DMS153 treated with DMSO at 0.1 percent for 48 hours (cell line): ENCODE measurements around the gene PROZ.

ENCODE experiments used
- DNase-seq: peaks from one replicate; lab custom pipeline; 2025; ENCODE audit not compliant: unreplicated experiment; lab: John Stamatoyannopoulos, UW

Gene PROZ

GRCh38 chr13:113203507-113204377 lies 45.3 kb downstream of the PROZ start:
- no peak for DNase-seq

DNA sequence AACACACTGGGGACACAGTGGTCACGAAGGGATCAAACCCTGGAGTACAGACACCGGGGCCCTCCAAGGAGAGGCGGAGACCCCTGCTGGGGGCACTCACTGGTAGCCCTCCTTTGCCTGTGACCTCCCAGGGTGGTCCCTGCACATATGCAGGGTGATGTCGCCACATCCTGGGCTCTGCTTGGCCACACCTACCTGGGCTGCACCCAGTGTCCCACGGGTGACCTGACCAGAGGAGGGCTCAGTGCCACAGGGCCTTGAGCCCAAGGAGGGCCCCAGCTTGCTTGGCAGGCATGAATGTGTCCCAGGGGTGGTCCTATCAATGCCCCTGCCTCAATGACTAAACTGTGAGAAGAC lies 45.9 kb downstream of the PROZ start:
- DNase-seq: no peak

GRCh38 chr13:113205428-113205931 lies 47.0 kb downstream of the PROZ start:
- no peak for DNase-seq

GRCh38 chr13:113207460-113207859 lies 49.0 kb downstream of the PROZ start:
- no peak for DNase-seq

DNA sequence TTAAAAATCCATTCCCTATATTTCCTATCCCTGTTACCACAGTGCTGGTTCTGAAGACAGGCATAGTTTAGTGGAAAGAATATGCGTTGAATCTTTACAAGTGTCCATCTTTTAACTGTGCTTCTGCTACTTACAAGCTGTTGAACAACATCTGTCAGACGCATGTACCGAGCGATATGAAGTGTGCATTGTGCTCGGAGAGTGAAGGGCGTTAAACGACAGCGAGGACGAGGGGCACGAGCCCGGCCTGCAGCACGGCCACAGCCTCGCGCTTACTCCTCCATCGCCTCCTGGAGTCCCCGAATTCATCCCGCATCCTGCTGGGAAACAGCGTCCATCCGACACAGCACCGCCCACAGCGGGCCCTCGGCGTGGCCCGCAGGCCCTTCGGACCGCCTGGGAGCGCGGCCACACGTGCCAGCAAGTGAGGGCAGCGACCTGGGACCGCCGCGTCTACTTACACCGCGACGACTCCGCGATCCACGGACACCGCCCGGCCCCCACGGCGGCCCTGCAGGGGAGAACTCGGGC lies 49.5 kb downstream of the PROZ start:
- DNase-seq: no peak

DNA sequence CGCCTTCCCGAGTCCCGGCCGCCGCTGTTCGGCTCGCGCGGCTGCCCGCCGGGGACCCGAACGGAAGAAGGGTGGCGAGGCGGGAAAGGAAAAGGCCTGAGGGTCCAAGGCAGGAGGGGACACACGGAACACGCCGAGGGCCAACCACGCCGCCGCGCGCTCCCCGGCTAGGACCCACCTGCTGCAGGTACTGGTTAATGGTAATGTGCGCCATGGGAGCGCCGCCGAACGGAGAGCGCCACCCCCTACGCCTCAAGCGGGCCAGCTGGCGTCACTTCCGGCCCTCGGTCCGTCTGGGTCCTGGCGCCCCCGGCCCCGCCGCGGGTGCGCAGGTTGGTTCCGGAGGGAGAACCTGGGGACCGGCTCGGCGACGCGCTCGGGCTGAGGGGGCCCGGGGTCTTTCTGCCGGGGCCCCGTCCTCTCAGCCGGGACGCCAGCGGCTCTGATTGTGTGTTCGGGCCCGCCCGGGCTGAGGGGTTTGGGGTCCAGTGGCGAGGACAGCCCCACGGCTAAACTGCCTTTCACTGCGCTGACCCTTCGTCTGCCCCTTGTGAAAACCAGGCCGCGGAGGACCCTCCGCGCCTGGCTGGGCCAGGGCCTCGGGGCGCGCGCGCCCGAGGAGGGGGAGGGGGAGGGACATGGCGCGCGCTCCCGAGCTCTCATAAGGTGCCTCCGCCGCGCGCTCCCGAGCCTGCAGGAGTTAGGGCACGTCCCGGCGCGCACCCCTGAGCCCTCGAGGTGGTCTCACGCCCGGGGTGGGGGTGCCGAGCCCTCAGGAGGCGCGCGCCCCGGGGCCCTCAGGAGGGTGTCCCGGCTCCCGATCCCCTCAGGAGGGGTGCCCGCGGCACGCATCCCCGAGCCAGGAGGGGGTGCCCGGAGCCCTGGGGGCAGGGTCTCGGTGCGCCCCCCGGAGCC lies 50.2 kb downstream of the PROZ start, which contains the start of gene PCID2:
TSS of gene PCID2 (minus strand) at position 249 of the 915 bp plus-strand sequence. CDS start at position 214, 35 bp downstream.
- peak; percentile 76 for DNase-seq

DNA sequence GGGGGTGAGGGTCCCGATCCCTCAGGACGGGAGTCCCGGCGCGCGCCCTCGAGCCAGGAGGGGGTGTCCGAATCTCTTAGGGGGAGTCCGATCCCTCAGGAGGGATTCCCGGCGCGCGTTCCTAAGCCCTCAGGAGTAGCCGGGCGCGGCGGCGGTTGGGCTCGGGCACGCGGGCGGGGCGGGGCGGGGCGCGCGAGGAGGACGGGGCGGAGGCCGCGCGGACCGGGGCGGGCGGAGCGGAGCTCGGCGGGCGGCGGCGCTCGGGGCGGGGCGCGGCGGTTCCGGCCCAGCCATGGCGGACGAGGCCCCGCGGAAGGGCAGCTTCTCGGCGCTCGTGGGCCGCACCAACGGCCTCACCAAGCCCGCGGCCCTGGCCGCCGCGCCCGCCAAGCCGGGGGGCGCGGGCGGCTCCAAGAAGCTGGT lies 50.9 kb downstream of the PROZ start, which contains the start of gene CUL4A:
TSS of gene CUL4A (plus strand) at position 278 of the 423 bp plus-strand sequence. CDS start at position 293, 15 bp downstream.
- peak; percentile 26 for DNase-seq

DNA sequence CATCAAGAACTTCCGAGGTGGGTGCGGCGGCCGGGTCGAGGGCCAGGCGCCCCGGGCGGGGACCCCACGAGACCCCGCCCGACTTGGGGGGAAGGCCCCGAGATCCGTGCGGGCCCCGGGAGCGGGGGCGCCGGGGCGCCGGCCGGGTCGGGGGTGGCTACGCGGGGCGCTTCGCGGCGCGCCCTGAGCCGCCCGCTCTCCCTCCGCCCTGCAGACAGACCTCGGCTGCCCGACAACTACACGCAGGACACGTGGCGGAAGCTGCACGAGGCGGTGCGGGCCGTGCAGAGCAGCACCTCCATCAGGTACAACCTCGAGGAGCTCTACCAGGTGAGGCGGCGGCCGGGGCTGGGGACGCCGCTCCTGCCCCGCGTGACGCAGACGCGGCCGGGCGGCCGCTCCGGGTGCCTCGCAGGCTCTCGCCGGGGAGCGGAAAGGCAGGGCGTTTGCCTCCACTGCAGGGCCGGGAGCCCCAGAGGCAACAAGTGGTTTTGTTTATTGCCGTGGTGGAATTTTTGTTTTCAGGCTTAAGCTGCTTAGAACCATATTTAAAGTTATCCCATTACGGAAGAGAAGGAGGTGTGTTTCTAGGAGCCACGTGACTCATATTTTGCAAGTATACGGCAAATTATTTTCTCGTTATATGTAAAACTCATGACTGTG lies 51.4 kb downstream of the PROZ start:
- peak; percentile 21 for DNase-seq

DNA sequence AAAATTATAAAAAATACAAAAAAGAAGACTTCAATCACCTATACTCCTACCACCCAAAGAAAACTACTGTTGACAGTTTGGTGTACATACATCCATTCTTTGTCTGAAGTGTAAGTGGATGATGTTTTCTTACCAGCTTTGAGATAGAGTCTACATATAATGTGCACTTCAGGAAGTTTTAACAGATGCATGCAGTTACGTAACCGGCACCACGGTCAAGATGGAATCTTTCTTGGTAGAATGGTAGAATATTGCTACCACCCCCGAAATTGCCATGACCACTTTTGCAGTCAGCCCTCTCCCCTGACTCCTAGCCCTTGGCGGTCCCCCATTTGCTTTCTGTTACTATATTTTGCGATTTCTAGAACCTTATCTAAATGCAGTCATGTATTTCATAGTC lies 52.4 kb downstream of the PROZ start:
- no peak for DNase-seq

DNA sequence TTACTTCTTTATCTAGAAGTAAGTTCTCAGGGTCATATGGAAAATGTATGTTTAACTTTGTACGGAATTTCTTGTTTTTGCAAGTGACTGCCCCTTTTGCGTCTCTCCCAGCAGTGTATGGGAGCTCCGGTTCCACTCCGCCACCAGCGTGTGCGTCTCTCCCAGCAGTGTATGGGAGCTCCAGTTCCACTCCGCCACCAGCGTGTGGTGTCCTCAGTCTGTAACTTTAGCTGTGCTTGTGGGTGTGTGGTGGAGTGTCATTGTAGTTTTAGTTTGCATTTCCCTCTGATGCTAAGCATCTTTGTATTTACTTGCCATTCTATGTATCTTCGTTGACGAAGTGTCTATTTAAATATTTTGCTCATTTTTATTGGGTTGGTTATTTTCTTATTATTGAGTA lies 53.3 kb downstream of the PROZ start:
- no peak for DNase-seq

- DNase-seq: peak; percentile 64
Observed at GRCh38 chr13:113216254-113217048, 58.0 kb downstream of the PROZ start.

- no peak for DNase-seq
Observed at GRCh38 chr13:113218586-113218985, 60.1 kb downstream of the PROZ start.

- no peak for DNase-seq
Observed at GRCh38 chr13:113219256-113219940, 61.0 kb downstream of the PROZ start.

GRCh38 chr13:113220141-113220598 lies 61.7 kb downstream of the PROZ start:
- no peak for DNase-seq

DNA sequence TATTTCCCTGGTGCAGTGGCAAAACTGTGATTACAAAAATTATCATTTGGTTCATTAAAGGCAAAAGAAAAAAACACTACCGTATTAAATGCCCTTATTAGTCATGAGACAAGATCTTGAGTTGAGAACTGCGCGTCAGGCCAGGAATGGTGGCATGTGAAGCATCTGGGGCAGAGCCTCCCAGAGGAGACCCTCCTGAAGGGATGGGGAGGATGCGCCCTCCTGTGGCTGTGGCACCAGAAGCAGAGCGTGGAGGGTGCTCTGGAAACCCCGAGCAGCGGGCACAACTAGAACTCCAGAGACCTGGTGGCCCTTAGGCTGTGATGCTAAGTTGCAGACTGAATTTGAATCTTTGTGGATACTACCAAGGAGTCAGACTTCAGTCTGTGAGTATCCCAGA lies 62.4 kb downstream of the PROZ start:
- no peak for DNase-seq
